ENCODE results near the gene IL4R.

Gene IL4R

GRCh38 chr16:27322858-27323780 lies 9.3 kb downstream of the IL4R start:
- H3K9me3 Mint-ChIP-seq, result no peaks in the 10 kb centered on the region
- H3K4me1 Mint-ChIP-seq, result peaks cover 33% of the 10 kb centered on the region
- H3K4me3 Mint-ChIP-seq, result no peak overlapping the region
- TF ChIP-seq CTCF (IDR thresholded peaks at IDR 0.05; ENCODE audit: unreplicated experiment in 3 of 3), result no peak
- H3K27ac Mint-ChIP-seq, result no peak overlapping the region
- peaks cover 3% of the 10 kb centered on the region for H3K27me3 Mint-ChIP-seq (ENCODE audit: low read depth)
- H3K36me3 Mint-ChIP-seq (ENCODE audit: low read depth), result no peaks in the 10 kb centered on the region

DNA sequence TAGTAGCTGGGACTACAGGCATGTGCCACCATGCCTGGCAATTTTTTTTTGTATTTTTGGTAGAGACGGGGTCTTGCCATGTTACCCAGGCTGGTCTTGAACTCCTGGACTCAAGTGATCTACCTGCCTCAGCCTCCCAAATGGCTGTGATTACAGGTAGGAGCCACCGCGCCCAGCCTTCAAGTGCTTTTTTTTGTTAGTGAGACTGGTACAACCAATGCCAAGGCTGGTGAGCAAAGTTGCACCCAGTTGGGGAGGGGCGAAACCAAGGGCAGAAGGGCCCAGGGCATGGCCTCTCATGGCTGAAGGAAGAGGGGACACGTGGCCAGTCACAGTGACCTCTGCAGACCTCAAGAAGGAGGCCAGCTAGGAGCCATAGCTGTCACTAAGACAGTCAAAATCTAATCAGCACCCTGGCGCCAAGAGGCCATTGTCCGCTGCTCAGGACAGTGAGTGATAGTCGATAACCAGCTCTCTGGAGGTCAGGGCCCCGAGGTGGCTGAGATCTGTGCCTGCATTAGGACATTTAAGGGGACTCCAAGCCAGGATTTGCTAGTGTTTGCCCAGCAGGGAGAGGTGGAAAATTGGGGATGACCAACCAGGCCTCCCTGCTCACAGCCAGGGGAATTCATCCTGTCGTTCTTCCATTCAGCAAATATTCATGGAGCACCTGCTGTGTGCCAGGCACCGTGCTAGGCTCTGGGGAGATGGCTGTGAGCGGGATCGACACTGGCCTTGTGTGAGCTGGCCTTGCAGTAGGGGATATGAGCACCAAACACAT lies 10.2 kb downstream of the IL4R start:
- no peak for TF ChIP-seq CTCF (IDR thresholded peaks at IDR 0.05; ENCODE audit: unreplicated experiment in 3 of 3)
- H3K36me3 Mint-ChIP-seq (ENCODE audit: low read depth), result no peaks in the 10 kb centered on the region
- peaks cover 27% of the 10 kb centered on the region for H3K4me1 Mint-ChIP-seq
- peaks cover 3% of the 10 kb centered on the region for H3K27me3 Mint-ChIP-seq (ENCODE audit: low read depth)
- peak overlapping the region in 1 of 3 experiments; percentile 55 for H3K27ac Mint-ChIP-seq
- no peaks in the 10 kb centered on the region for H3K9me3 Mint-ChIP-seq
- no peak overlapping the region for H3K4me3 Mint-ChIP-seq

DNA sequence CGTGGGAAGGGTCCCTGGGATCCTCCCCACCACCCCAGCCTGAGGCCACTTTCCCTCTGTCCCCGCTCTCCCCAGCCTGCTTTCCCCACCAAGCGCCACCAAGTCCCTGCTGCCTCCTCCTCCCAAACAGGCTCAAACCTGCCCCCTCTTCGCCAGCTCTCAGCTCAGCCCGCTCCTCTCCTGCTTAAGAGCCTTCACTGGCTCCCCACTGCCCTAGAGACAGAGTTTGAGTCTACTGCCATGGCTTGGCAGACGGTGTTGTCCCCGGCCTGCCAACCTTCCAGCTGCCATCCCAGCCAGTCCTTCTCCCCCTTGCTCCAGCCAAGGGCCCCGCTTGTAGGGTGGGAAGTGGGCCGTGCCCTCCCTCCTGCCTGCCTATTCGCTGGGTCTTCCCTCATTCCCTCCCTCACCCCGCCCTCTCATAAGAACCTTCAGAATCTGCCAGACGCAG lies 11.1 kb downstream of the IL4R start:
- Mint-ChIP-seq H3K4me3 (no peak overlapping the region), H3K27ac (no peak overlapping the region), H3K27me3 (ENCODE audit: low read depth) (no peaks in the 10 kb centered on the region), H3K4me1 (peaks cover 28% of the 10 kb centered on the region), H3K9me3 (no peaks in the 10 kb centered on the region), H3K36me3 (ENCODE audit: low read depth) (peaks cover 4% of the 10 kb centered on the region)
- no peak for TF ChIP-seq CTCF (IDR thresholded peaks at IDR 0.05; ENCODE audit: unreplicated experiment in 3 of 3)

DNA sequence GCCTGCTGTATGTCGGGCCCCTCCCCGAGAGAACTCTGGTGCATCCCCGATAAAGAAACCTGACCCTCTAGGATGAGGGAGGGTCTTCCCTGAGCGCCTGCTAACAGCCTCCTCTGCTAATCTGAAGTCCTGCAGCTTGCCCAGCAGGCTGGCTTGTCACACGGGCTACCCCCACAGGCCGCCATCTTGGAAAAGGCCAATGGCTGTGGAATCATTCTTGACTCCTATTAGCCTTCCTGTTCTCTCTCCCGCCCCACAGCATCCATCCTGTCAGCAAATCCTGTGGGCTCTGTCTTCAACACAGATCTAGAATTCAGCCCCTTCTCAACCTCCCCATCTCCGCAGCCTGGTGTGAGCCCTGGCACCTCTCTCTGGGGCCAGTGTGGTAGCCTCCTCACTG lies 12.0 kb downstream of the IL4R start:
- no peak for TF ChIP-seq CTCF (IDR thresholded peaks at IDR 0.05; ENCODE audit: unreplicated experiment in 3 of 3)
- no peak overlapping the region for H3K4me3 Mint-ChIP-seq
- peaks cover 4% of the 10 kb centered on the region for H3K36me3 Mint-ChIP-seq (ENCODE audit: low read depth)
- H3K27ac Mint-ChIP-seq, result peak overlapping the region; percentile 37 to 65 (median 42)
- peaks cover 32% of the 10 kb centered on the region for H3K4me1 Mint-ChIP-seq
- H3K27me3 Mint-ChIP-seq (ENCODE audit: low read depth), result no peaks in the 10 kb centered on the region
- H3K9me3 Mint-ChIP-seq, result no peaks in the 10 kb centered on the region

DNA sequence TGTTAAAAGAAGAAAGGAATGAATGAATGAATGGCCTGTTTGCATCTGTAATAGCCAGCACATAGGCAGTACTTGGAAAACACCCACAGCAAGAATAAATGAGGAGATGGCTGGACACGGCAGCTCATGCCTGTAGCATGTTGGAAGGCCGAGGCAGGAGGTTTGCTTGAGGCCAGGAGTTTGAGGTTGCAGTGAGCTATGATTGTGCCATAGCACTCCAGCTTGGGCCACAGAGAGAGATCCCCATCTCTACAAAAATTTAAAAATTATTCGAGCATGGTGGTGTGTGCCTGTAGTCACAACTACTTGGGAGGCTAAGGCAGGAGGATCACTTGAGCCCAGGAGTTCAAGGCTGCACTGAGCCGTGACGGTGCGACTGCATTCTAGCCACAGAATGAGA lies 12.5 kb downstream of the IL4R start:
- no peak overlapping the region for H3K4me3 Mint-ChIP-seq
- no peaks in the 10 kb centered on the region for H3K9me3 Mint-ChIP-seq
- no peak for TF ChIP-seq CTCF (IDR thresholded peaks at IDR 0.05; ENCODE audit: unreplicated experiment in 3 of 3)
- peaks cover 32% of the 10 kb centered on the region for H3K4me1 Mint-ChIP-seq
- H3K27ac Mint-ChIP-seq, result peak overlapping the region; percentile 42 to 75 (median 65)
- no peaks in the 10 kb centered on the region for H3K27me3 Mint-ChIP-seq (ENCODE audit: low read depth)
- H3K36me3 Mint-ChIP-seq (ENCODE audit: low read depth), result peaks cover 4% of the 10 kb centered on the region

All from nephron (organoid).